A549 (cell line): ENCODE results near the gene LIPI. TPM values are rescaled to one million over a fixed set of nuclear protein-coding genes. Genes with fewer than 3 reads are reported as not detected.
"Not testable (repeated sequence)": the region's sequence is repeated elsewhere in the genome, so short reads cannot be mapped to it uniquely, and the experiment has no call there.

Experiments used
- ATAC-seq, 2 experiments: fragments of 200-7000 bp in 1 of 2; fragments of >200 bp in 1 of 2; cut with Nextera tagmentation in 1 of 2; cut with Tn5 transposase in 1 of 2; 3 replicates each; pipeline versions ENCODE4 v1.8.0 to v1.9.1; 2018 to 2020; ENCODE audit warnings: mild to moderate bottlenecking in 1 of 2, moderate library complexity in 1 of 2
- CTCF ChIA-PET: fragments of 300-600 bp; sonication (Branson Sonifier 250); formaldehyde crosslinking; extraction: SDS; loops from one replicate; lab custom pipeline; 2021; ENCODE audit warnings: antibody characterized with exemption, inconsistent platforms; lab: Yijun Ruan, JAX
- POLR2A ChIA-PET: fragments of 350-600 bp; formaldehyde crosslinking; extraction: SDS; loops from one replicate; lab custom pipeline; 2021; ENCODE audit warnings: antibody characterized with exemption, inconsistent platforms; lab: Yijun Ruan, JAX
- DNase-seq, 2 experiments: peaks; one replicate each; pipeline versions ENCODE4 v3.0.0 to v3.0.0-alpha.2; 2011 to 2016; ENCODE audit warnings: low read depth in 1 of 2, low spot score in 1 of 2
- FAIRE-seq: peaks from 2 replicates; lab custom pipeline; 2011; peaks lifted over from hg19 to GRCh38; lab: Jason Lieb, UNC
- H3K27ac ChIP-seq, 2 experiments: fragments of >200 bp; sonication (Bioruptor Twin); formaldehyde crosslinking; 3 replicates each; pipeline ENCODE4 v1.5.1; 2016 to 2017
- H3K4me1 ChIP-seq: fragments of >200 bp; sonication (Bioruptor Twin); formaldehyde crosslinking; 3 replicates; pipeline ENCODE4 v1.6.1; 2016
- H3K4me2 ChIP-seq: fragments of >200 bp; sonication (Bioruptor Twin); formaldehyde crosslinking; 3 replicates; pipeline ENCODE4 v1.6.1; 2016
- H3K4me3 ChIP-seq: fragments of >200 bp; sonication (Bioruptor Twin); formaldehyde crosslinking; 3 replicates; pipeline ENCODE4 v1.5.1; 2016
- H3K9me3 ChIP-seq: fragments of >200 bp; sonication (Bioruptor Twin); formaldehyde crosslinking; 3 replicates; pipeline ENCODE4 v1.6.1; 2016
- CBX2 ChIP-seq: fragments of 200-600 bp; sonication (generic); IDR thresholded peaks from 2 replicates; pipeline ENCODE4 v1.6.1; 2016; ENCODE audit warnings: low read depth, mild to moderate bottlenecking, borderline replicate concordance
- CHD4 ChIP-seq: fragments of 200-600 bp; sonication (generic); IDR thresholded peaks from 2 replicates; pipeline ENCODE4 v1.6.1; 2016; ENCODE audit warnings: antibody characterized with exemption, mild to moderate bottlenecking, borderline replicate concordance
- E2F6 ChIP-seq: IDR thresholded peaks from 2 replicates; pipeline ENCODE4 v1.6.1; 2012; ENCODE audit warnings: low read depth, borderline replicate concordance
- EHF ChIP-seq: fragments of 250-450 bp; sonication (Bioruptor Pico); IDR thresholded peaks from 2 replicates; pipeline ENCODE4 v1.5.0; 2020; ENCODE audit warnings: mild to moderate bottlenecking
- ELK1 ChIP-seq: fragments of 150-350 bp; IDR thresholded peaks from 2 replicates; pipeline ENCODE4 v1.6.1; 2014; ENCODE audit warnings: low read depth, mild to moderate bottlenecking, low read length
- EP300 ChIP-seq, 2 experiments: fragments of >200 bp; sonication (Bioruptor Twin); formaldehyde crosslinking; IDR thresholded peaks; 2 replicates in 1 of 2; 3 replicates in 1 of 2; pipeline ENCODE4 v1.6.1; 2016 to 2017
- FOXS1 ChIP-seq: fragments of 250-450 bp; sonication (Bioruptor Pico); IDR thresholded peaks from 2 replicates; pipeline ENCODE4 v1.5.0; 2020; ENCODE audit warnings: mild to moderate bottlenecking, moderate library complexity
- HOXA7 ChIP-seq: fragments of 250-450 bp; sonication (Bioruptor Pico); IDR thresholded peaks from 2 replicates; pipeline ENCODE4 v1.5.0; 2020; ENCODE audit warnings: mild to moderate bottlenecking, moderate library complexity
- HOXB13 ChIP-seq: fragments of 250-450 bp; sonication (Bioruptor Pico); IDR thresholded peaks from 2 replicates; pipeline ENCODE4 v1.5.0; 2020; ENCODE audit warnings: low read depth, mild to moderate bottlenecking, moderate library complexity
- JUN ChIP-seq, 2 experiments: fragments of >200 bp; sonication (Bioruptor Twin); formaldehyde crosslinking; IDR thresholded peaks; 2 replicates in 1 of 2; 3 replicates in 1 of 2; pipeline ENCODE4 v1.6.1; 2016 to 2017
- MAFK ChIP-seq: fragments of 450-650 bp; IDR thresholded peaks from 2 replicates; pipeline ENCODE4 v1.6.1; 2014; ENCODE audit not compliant: partially characterized antibody
- MAZ ChIP-seq: fragments of 150-350 bp; IDR thresholded peaks from 2 replicates; pipeline ENCODE4 v1.6.1; 2014; ENCODE audit warnings: antibody characterized with exemption, low read depth, low read length, borderline replicate concordance
- NFE2L2 ChIP-seq: fragments of 150-350 bp; conservative IDR thresholded peaks from 2 replicates; pipeline ENCODE4 v1.6.1; 2014; ENCODE audit warnings: low read length
- NR3C1 ChIP-seq: fragments of >200 bp; sonication (Bioruptor Twin); formaldehyde crosslinking; IDR thresholded peaks from 3 replicates; pipeline ENCODE4 v1.6.1; 2017
- POLR2AphosphoS2 ChIP-seq: conservative IDR thresholded peaks from 2 replicates; pipeline ENCODE4 v1.6.1; 2012; ENCODE audit warnings: low read length, improper control_type of control experiment, inconsistent platforms
- RARB ChIP-seq: fragments of 250-450 bp; sonication (Bioruptor Pico); IDR thresholded peaks from 2 replicates; pipeline ENCODE4 v1.8.0; 2021; ENCODE audit warnings: mild to moderate bottlenecking, moderate library complexity
- REST ChIP-seq: fragments of 200-600 bp; sonication (generic); IDR thresholded peaks from 2 replicates; pipeline ENCODE4 v1.6.1; 2016; ENCODE audit warnings: antibody characterized with exemption, mild to moderate bottlenecking, moderate library complexity
- SMC3 ChIP-seq: fragments of >200 bp; sonication (Bioruptor Twin); formaldehyde crosslinking; IDR thresholded peaks from 3 replicates; pipeline ENCODE4 v1.6.1; 2018; ENCODE audit warnings: inconsistent platforms
- ZFP36 ChIP-seq: fragments of 450-650 bp; IDR thresholded peaks from 2 replicates; pipeline ENCODE4 v1.6.1; 2014; ENCODE audit warnings: borderline replicate concordance; ENCODE audit not compliant: partially characterized antibody
- ZSCAN20 ChIP-seq: fragments of 250-450 bp; sonication (Bioruptor Pico); IDR thresholded peaks from 2 replicates; pipeline ENCODE4 v1.8.0; 2022; ENCODE audit warnings: mild to moderate bottlenecking, moderate library complexity
- WGBS: methylation state at CpG from one replicate; pipeline ENCODE4 v1.1.6; 2017; ENCODE audit errors: missing lambda C conversion rate; 5-methylcytosine and 5-hydroxymethylcytosine counted together
- polyA plus RNA-seq, 4 experiments: library from polyadenylated mRNA; depleted of rRNA in 3 of 4; stranded (reverse); fragments of >200 nt; fragmentation: RNase III in 1 of 4; extraction: RNeasy Plus Mini Kit Qiagen cat#74134 plus additional on column Dnase treatment in 1 of 4; gene quantifications; 2 replicates in 3 of 4; 3 replicates in 1 of 4; pipeline ENCODE4 v1.2.3, GENCODE V29; 2011 to 2017
- TF ChIP-seq, protein P1 (sequence below): IDR thresholded peaks from 2 replicates; pipeline ENCODE4 v1.6.1; 2012
- TF ChIP-seq, protein P2 (sequence below): IDR thresholded peaks from 2 replicates; pipeline ENCODE4 v1.6.1; 2012
- TF ChIP-seq, protein P3 (sequence below): fragments of 250-450 bp; sonication (Bioruptor Pico); IDR thresholded peaks from 2 replicates; pipeline ENCODE4 v1.5.0; 2020; ENCODE audit warnings: low read depth, mild to moderate bottlenecking, moderate library complexity

Gene LIPI
- polyA plus RNA-seq, 2 of the 4 experiments (the other 2 are of a cell fraction) = not detected

DNA sequence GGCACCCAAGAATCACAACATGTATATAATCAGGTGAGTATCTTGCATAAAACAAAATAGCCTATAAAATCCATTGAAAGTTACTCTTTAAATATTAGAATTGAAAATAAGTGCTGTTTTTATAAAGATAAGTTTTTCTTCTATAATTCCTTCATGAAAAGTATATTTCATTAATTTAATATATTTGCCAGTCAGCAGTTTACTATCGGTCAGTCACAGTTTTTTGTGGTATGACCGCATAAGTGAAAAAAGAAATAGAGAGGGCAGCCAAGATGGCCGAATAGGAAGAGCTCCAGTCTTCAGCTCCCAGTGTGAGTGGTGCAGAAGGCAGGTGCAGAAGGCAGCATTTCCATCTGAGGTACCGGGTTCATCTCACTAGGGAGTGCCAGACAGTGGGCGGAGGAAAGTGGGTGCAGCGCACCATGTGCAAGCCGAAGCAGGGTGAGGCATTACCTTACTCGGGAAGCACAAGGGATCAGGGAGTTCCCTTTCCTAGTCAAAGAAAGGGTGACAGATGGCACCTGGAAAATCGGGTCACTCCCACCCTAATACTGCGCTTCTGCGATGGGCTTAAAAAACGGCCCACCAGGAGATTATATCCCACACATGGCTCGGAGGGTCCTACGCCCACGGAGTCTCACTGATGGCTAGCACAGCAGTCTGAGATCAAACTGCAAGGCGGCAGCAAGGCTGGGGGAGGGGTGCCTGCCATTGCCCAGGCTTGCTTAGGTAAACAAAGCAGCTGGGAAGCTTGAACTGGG, 44.1 kb downstream of the LIPI start:
- POLR2A ChIA-PET = not testable (repeated sequence)

GRCh38 chr21:14143999-14144398, 66.8 kb downstream of the LIPI start:
- ChIA-PET POLR2A (no interaction called here), CTCF (no interaction called here)
- Histone ChIP-seq H3K9me3 (no peaks in the 10 kb centered on the region), H3K4me1 (no peaks in the 10 kb centered on the region), H3K4me2 (no peak overlapping the region), H3K4me3 (no peak overlapping the region), H3K27ac (no peak overlapping the region)
- DNase-seq (no peak), FAIRE-seq (no peak), ATAC-seq (no peak)
- no peak for TF ChIP-seq RARB (CRISPR knock-in tag)
- no peak for TF ChIP-seq CHD4
- TF ChIP-seq HOXB13 = no peak
- no peak for TF ChIP-seq JUN (IDR thresholded peaks at IDR 0.05)
- no peak for TF ChIP-seq FOXS1
- TF ChIP-seq NFE2L2 = no peak
- TF ChIP-seq, protein P1, sequence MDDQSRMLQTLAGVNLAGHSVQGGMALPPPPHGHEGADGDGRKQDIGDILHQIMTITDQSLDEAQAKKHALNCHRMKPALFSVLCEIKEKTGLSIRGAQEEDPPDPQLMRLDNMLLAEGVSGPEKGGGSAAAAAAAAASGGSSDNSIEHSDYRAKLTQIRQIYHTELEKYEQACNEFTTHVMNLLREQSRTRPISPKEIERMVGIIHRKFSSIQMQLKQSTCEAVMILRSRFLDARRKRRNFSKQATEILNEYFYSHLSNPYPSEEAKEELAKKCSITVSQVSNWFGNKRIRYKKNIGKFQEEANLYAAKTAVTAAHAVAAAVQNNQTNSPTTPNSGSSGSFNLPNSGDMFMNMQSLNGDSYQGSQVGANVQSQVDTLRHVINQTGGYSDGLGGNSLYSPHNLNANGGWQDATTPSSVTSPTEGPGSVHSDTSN = no peak
- TF ChIP-seq, protein P2, sequence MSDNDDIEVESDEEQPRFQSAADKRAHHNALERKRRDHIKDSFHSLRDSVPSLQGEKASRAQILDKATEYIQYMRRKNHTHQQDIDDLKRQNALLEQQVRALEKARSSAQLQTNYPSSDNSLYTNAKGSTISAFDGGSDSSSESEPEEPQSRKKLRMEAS = no peak
- TF ChIP-seq NR3C1 = no peak

More for the DNA sequence above, 44.1 kb downstream of the LIPI start:
- DNase-seq, FAIRE-seq, ATAC-seq, H3K27ac ChIP-seq, CTCF ChIA-PET, H3K9me3 ChIP-seq, H3K4me1 ChIP-seq: not testable (repeated sequence)
- WGBS = 5% methylated on average over 10 of the region's 16 CpGs
- Histone ChIP-seq H3K4me3 (peak overlapping the region; percentile 34; the same call in 2 of the 3 replicates), H3K4me2 (peak overlapping the region; percentile 51; the same call in 2 of the 3 replicates)
- TF ChIP-seq MAFK = peak; percentile 80

DNA sequence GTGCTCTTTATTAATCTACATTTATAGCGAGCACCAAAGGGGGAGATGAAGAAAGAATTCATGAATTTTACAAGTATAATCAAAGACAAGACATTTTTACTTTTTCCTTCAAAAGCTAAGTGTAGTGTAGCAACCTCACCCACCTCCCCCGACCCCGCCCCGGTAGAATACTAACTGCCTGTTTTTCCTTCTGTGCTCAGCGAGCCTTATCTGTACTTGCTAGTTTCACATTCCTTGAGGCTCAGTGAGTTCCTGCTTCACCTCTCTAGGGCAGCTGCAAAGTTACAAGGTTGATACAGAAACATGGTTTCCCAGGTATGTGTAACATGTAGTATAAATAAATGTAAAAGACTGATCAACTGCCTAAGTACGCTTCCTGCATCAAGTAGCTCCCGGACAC, 86.5 kb downstream of the LIPI start:
- H3K4me2 ChIP-seq = no peak overlapping the region
- TF ChIP-seq REST (no peak), MAZ (no peak), EHF (CRISPR knock-in tag) (no peak), CBX2 (no peak), SMC3 (no peak), EP300 (IDR thresholded peaks at IDR 0.05) (no peak), E2F6 (no peak), ELK1 (no peak), ZFP36 (no peak), NFE2L2 (no peak), POLR2AphosphoS2 (no peak), HOXA7 (no peak), HOXB13 (no peak), ZSCAN20 (CRISPR knock-in tag) (no peak)
- TF ChIP-seq, protein P3, sequence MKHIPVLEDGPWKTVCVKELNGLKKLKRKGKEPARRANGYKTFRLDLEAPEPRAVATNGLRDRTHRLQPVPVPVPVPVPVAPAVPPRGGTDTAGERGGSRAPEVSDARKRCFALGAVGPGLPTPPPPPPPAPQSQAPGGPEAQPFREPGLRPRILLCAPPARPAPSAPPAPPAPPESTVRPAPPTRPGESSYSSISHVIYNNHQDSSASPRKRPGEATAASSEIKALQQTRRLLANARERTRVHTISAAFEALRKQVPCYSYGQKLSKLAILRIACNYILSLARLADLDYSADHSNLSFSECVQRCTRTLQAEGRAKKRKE (CRISPR knock-in tag) = no peak
- TF ChIP-seq, protein P2 = no peak
- ChIA-PET POLR2A (no interaction called here), CTCF (no interaction called here)
- H3K9me3 ChIP-seq = no peaks in the 10 kb centered on the region
- no peaks in the 10 kb centered on the region for H3K4me1 ChIP-seq
- no peak for ATAC-seq
- WGBS = 40% methylated on average over 7 of the region's 7 CpGs
- no peak for DNase-seq
- FAIRE-seq = no peak
- no peak overlapping the region for H3K4me3 ChIP-seq
- H3K27ac ChIP-seq = no peak overlapping the region
